Measurements from ENCODE around the gene COL16A1. TPM values are rescaled to one million over a fixed set of nuclear protein-coding genes. Genes with fewer than 3 reads are reported as not detected.

COL16A1 gene
- total RNA-seq, 2 donors from 2014 or later: 7.4 to 9.9 TPM

DNA sequence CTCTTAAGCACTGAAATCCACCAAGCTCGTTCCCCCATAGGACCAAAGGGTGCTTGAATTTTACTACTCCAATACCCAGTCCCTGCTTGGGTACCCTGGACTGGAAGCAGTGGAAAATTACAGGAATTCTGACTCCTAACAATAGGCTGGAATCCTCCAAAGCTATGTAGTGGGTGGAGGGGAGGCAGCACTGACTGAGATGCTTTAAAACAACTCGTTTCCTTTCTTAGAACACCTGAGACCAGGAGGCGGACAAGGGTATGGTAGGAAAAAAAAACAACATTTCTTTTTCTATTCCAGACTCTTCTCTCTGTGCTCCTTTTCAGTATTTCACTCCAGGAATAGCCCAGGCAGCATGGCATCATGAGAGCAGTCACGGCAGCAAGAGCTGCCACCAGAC, 61.5 kb downstream of the COL16A1 start:
- Mint-ChIP-seq H3K36me3 (ENCODE audit: low read depth) (no peaks in the 10 kb centered on the region), H3K27ac (no peak overlapping the region), H3K27me3 (ENCODE audit: insufficient read depth) (no peaks in the 10 kb centered on the region), H3K4me3 (no peak overlapping the region), H3K4me1 (peaks cover 29% of the 10 kb centered on the region), H3K9me3 (no peaks in the 10 kb centered on the region)
- no peak overlapping the region for H3K9ac ChIP-seq (ENCODE audit: extremely low read depth, low read length, poor library complexity, severe bottlenecking)
- H3K27me3 ChIP-seq (ENCODE audit: control insufficient read depth, insufficient read depth, low read length, poor library complexity, severe bottlenecking): no peaks in the 10 kb centered on the region
- H3K9me3 ChIP-seq (ENCODE audit: control insufficient read depth, low read length): no peaks in the 10 kb centered on the region
- no peak for DNase-seq
- no peaks in the 10 kb centered on the region for H3K36me3 ChIP-seq (ENCODE audit: control insufficient read depth, insufficient read depth, low read length)
- TF ChIP-seq, protein P1, sequence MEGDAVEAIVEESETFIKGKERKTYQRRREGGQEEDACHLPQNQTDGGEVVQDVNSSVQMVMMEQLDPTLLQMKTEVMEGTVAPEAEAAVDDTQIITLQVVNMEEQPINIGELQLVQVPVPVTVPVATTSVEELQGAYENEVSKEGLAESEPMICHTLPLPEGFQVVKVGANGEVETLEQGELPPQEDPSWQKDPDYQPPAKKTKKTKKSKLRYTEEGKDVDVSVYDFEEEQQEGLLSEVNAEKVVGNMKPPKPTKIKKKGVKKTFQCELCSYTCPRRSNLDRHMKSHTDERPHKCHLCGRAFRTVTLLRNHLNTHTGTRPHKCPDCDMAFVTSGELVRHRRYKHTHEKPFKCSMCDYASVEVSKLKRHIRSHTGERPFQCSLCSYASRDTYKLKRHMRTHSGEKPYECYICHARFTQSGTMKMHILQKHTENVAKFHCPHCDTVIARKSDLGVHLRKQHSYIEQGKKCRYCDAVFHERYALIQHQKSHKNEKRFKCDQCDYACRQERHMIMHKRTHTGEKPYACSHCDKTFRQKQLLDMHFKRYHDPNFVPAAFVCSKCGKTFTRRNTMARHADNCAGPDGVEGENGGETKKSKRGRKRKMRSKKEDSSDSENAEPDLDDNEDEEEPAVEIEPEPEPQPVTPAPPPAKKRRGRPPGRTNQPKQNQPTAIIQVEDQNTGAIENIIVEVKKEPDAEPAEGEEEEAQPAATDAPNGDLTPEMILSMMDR (conservative IDR thresholded peaks at IDR 0.05): no peak
- 89% methylated on average over 3 to 4 of the region's 4 CpGs for WGBS, 2 experiments (ENCODE audit: insufficient coverage in 1 of 2, insufficient read length in 1 of 2)
- peak overlapping the region; percentile 87 for H3K4me3 ChIP-seq (ENCODE audit: low read length)
- H3K27ac ChIP-seq (ENCODE audit: low read depth, low read length): no peak overlapping the region
- H3K4me1 ChIP-seq (ENCODE audit: control insufficient read depth, insufficient read depth, low read length): peaks cover 3% of the 10 kb centered on the region

DNA sequence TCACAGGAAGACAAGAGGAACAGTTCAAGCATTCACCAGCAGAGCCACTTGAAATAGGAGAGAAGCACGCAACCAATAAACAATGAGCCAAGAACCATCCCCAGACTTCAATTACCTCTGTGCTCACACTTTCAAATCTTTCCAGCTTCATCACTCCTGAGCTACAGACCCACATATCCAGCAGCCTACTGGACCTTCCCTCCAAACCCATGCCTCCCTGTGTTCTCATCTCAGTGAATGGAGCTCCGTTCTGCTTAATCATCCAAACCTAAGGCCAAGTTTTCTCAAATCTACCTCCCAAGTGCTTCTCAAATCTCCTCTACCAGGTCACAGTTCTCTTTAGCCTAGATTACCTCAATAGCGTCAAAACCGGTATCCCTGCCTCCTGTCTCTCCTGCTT, 62.9 kb downstream of the COL16A1 start:
- no peaks in the 10 kb centered on the region for H3K36me3 ChIP-seq (ENCODE audit: control insufficient read depth, insufficient read depth, low read length)
- WGBS, 2 experiments (ENCODE audit: insufficient coverage in 1 of 2, insufficient read length in 1 of 2): 91% methylated on average over 3 to 4 of the region's 4 CpGs
- Mint-ChIP-seq H3K27ac (no peak overlapping the region), H3K36me3 (ENCODE audit: low read depth) (no peaks in the 10 kb centered on the region), H3K27me3 (ENCODE audit: insufficient read depth) (no peaks in the 10 kb centered on the region), H3K4me1 (peaks cover 23% of the 10 kb centered on the region), H3K4me3 (no peak overlapping the region), H3K9me3 (no peaks in the 10 kb centered on the region)
- H3K4me1 ChIP-seq (ENCODE audit: control insufficient read depth, insufficient read depth, low read length): peaks cover 6% of the 10 kb centered on the region
- H3K27ac ChIP-seq (ENCODE audit: low read depth, low read length): no peak overlapping the region
- H3K9me3 ChIP-seq (ENCODE audit: control insufficient read depth, low read length): no peaks in the 10 kb centered on the region
- no peak for DNase-seq
- TF ChIP-seq, protein P1 (conservative IDR thresholded peaks at IDR 0.05): no peak
- H3K9ac ChIP-seq (ENCODE audit: extremely low read depth, low read length, poor library complexity, severe bottlenecking): no peak overlapping the region
- H3K27me3 ChIP-seq (ENCODE audit: control insufficient read depth, insufficient read depth, low read length, poor library complexity, severe bottlenecking): no peaks in the 10 kb centered on the region
- H3K4me3 ChIP-seq (ENCODE audit: low read length): no peak overlapping the region

DNA sequence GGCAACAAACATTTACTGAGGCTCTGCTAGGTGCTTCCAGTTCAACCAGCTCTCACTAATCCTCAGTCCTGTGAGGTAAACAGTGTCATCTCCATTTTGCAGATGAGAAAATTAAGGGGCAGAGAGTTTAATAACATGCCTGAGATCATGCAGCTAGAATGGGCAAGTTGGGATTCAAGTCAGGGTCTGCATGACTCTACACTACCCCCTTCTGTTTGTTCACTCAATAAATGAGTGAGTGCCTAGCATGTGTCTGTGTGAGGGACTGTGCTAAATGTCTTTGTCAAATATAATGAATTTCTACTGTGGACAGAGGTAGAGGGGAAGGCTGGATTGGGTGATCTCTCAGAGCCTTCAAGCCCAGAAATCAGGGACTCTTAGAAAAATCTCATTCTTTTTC, 63.6 kb downstream of the COL16A1 start:
- no peak overlapping the region for H3K9ac ChIP-seq (ENCODE audit: extremely low read depth, low read length, poor library complexity, severe bottlenecking)
- H3K36me3 ChIP-seq (ENCODE audit: control insufficient read depth, insufficient read depth, low read length): peaks cover 3% of the 10 kb centered on the region
- no peaks in the 10 kb centered on the region for H3K9me3 Mint-ChIP-seq
- H3K4me1 Mint-ChIP-seq: peaks cover 20% of the 10 kb centered on the region
- H3K36me3 Mint-ChIP-seq (ENCODE audit: low read depth): no peaks in the 10 kb centered on the region
- TF ChIP-seq, protein P1 (conservative IDR thresholded peaks at IDR 0.05): no peak
- H3K27ac Mint-ChIP-seq: no peak overlapping the region
- no peaks in the 10 kb centered on the region for H3K27me3 ChIP-seq (ENCODE audit: control insufficient read depth, insufficient read depth, low read length, poor library complexity, severe bottlenecking)
- no peaks in the 10 kb centered on the region for H3K9me3 ChIP-seq (ENCODE audit: control insufficient read depth, low read length)
- no peak overlapping the region for H3K4me3 Mint-ChIP-seq
- DNase-seq: no peak
- no peaks in the 10 kb centered on the region for H3K27me3 Mint-ChIP-seq (ENCODE audit: insufficient read depth)
- H3K4me3 ChIP-seq (ENCODE audit: low read length): no peak overlapping the region
- H3K4me1 ChIP-seq (ENCODE audit: control insufficient read depth, insufficient read depth, low read length): peaks cover 6% of the 10 kb centered on the region
- no peak overlapping the region for H3K27ac ChIP-seq (ENCODE audit: low read depth, low read length)

Measured in endodermal cell (in vitro differentiated cells).